OCI-LY1 (cell line): ENCODE measurements around the gene LHX3.

ENCODE experiments used
- H2AFZ ChIP-seq: fragments of 200-600 bp; sonication (generic), shearing (Covaris generic); 2 replicates; pipeline ENCODE4 v1.6.0; 2014; ENCODE audit warnings: antibody characterized with exemption, mild to moderate bottlenecking, low read length
- H3F3A ChIP-seq: fragments of 200-600 bp; sonication (generic), shearing (Covaris generic); 2 replicates; pipeline ENCODE4 v1.6.0; 2014; ENCODE audit warnings: mild to moderate bottlenecking, antibody characterized with exemption, low read length, moderate library complexity; ENCODE audit not compliant: insufficient read depth
- H3K27ac ChIP-seq: fragments of 200-600 bp; sonication (generic); 2 replicates; pipeline ENCODE4 v1.5.1; 2014; ENCODE audit warnings: low read length, mixed run types, mild to moderate bottlenecking, low read depth; ENCODE audit not compliant: poor library complexity, severe bottlenecking
- H3K27me3 ChIP-seq: fragments of 200-600 bp; sonication (generic); 2 replicates; pipeline ENCODE4 v1.6.0; 2014; ENCODE audit warnings: antibody characterized with exemption, mild to moderate bottlenecking, low read length, moderate library complexity; ENCODE audit not compliant: insufficient read depth
- H3K36me3 ChIP-seq: fragments of 200-600 bp; sonication (generic); 2 replicates; pipeline ENCODE4 v1.6.1; 2014; ENCODE audit warnings: mild to moderate bottlenecking, antibody characterized with exemption, low read length, moderate library complexity, mixed read lengths; ENCODE audit not compliant: insufficient read depth
- H3K4me1 ChIP-seq: fragments of 200-600 bp; sonication (generic); 2 replicates; pipeline ENCODE4 v1.5.1; 2014; ENCODE audit warnings: mild to moderate bottlenecking, low read length, moderate library complexity; ENCODE audit not compliant: insufficient read depth, severe bottlenecking
- H3K4me2 ChIP-seq: fragments of 200-600 bp; sonication (generic), shearing (Covaris generic); 2 replicates; pipeline ENCODE4 v1.6.1; 2014; ENCODE audit warnings: low read length
- H3K4me3 ChIP-seq: fragments of 200-600 bp; sonication (generic); 2 replicates; pipeline ENCODE4 v1.5.1; 2014; ENCODE audit warnings: low read length, low read depth, mild to moderate bottlenecking, mixed read lengths; ENCODE audit not compliant: poor library complexity, severe bottlenecking
- H3K79me2 ChIP-seq: fragments of 200-600 bp; shearing (Covaris generic); 2 replicates; pipeline ENCODE4 v1.6.1; 2016; ENCODE audit warnings: mixed run types, low read length, mixed read lengths; ENCODE audit not compliant: insufficient read depth
- H3K9ac ChIP-seq: fragments of 200-600 bp; sonication (generic), shearing (Covaris generic); 2 replicates; pipeline ENCODE4 v1.6.1; 2014; ENCODE audit warnings: mild to moderate bottlenecking, low read length, mixed read lengths
- H3K9me2 ChIP-seq: fragments of 200-600 bp; sonication (generic), shearing (Covaris generic); 2 replicates; pipeline ENCODE4 v1.6.1; 2014; ENCODE audit warnings: low read depth, mild to moderate bottlenecking, low read length, mixed read lengths
- H3K9me3 ChIP-seq: fragments of 200-600 bp; shearing (Covaris generic); 2 replicates; pipeline ENCODE4 v1.6.1; 2014; ENCODE audit warnings: low read length, mixed read lengths
- H4K20me1 ChIP-seq: fragments of 200-600 bp; sonication (generic), shearing (Covaris generic); 2 replicates; pipeline ENCODE4 v1.6.0; 2016; ENCODE audit warnings: mild to moderate bottlenecking, low read length; ENCODE audit not compliant: insufficient read depth
- CTCF ChIP-seq: fragments of 200-600 bp; sonication (generic), shearing (Covaris generic); IDR thresholded peaks from 2 replicates; pipeline ENCODE4 v1.5.1; 2017; ENCODE audit warnings: mild to moderate bottlenecking, antibody characterized with exemption, low read length, moderate library complexity, mixed read lengths
- EZH2 ChIP-seq: fragments of 200-600 bp; sonication (generic), shearing (Covaris generic); IDR thresholded peaks from 2 replicates; pipeline ENCODE4 v1.8.0; 2017; ENCODE audit warnings: borderline replicate concordance, mixed run types, mild to moderate bottlenecking, antibody characterized with exemption, low read length, moderate library complexity, mixed read lengths

The LHX3 gene

DNA sequence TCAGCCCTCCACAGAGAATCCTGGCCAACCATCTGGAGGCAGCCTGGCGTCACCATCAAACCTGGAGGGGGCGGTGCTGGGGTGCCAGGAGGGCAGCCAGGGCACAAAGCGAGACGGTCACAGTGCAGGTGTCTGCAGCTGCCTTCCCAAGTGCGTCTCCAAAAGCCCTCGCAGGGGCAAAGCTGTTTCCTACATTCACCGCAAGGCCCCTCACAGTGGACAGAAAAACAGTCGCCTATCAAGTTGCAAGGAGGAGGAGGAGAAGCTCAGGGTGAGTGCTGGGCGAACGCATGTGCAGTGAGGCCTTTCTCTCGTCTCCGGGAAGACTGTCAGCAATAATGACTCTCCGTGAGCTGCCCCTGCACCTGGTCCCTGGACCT lies 18.0 kb upstream of the LHX3 start:
- peaks cover 63% of the 10 kb centered on the region for H3K36me3 ChIP-seq
- peak overlapping the region; percentile 78 for H3K9ac ChIP-seq
- TF ChIP-seq CTCF (no peak; the same call in 1 of the 2 replicates), EZH2 (no peak)
- peak overlapping the region; percentile 76 for H3K4me2 ChIP-seq
- peak overlapping the region; percentile 58 for H3K4me3 ChIP-seq
- no peak overlapping the region for H2AFZ ChIP-seq
- H3K27me3 ChIP-seq: no peaks in the 10 kb centered on the region
- H3K27ac ChIP-seq: peak overlapping the region; percentile 99
- no peaks in the 10 kb centered on the region for H4K20me1 ChIP-seq
- H3K4me1 ChIP-seq: peaks cover 71% of the 10 kb centered on the region
- H3F3A ChIP-seq: peaks cover 7% of the 10 kb centered on the region; the same call in 1 of the 2 replicates
- no peaks in the 10 kb centered on the region for H3K79me2 ChIP-seq
- H3K9me2 ChIP-seq: no peaks in the 10 kb centered on the region
- no peaks in the 10 kb centered on the region for H3K9me3 ChIP-seq

DNA sequence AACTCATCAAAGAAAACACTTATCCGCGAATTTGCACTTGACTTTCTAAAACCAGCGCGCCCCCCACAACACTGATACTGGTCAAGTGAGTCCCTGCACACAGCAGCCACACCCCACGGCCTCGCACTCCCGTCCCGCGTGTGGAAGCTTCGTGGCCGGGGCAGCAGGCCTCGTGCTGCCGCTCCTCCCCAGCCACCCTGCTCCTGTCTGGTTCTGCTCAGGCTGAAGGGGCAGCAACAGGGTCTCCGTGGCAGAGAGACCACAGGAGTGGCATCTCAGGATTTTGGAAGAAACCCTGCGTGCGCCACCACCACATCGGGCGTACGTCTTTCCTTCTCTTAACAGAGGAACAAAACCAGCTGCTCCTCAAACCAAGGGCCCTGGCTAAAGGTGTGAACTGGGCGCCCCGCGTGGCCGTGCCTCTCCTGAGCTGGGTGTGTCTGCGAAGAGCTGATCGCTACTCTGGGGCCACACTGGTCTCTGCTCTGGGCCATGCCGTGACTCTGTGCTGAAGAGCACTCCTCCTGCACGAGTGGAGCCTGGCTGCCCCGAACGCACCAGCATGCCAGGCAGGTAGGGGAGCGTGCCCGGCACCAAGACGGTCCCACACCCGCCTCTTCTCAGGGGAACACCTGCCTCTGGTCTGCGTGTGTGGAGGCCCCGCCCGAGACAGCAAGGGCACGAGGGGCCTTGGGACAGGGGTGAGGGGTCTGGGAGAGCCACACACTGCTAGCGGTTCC lies 17.4 kb upstream of the LHX3 start:
- Histone ChIP-seq H3K79me2 (no peaks in the 10 kb centered on the region), H3K4me2 (peak overlapping the region; percentile 76), H3K9me3 (no peaks in the 10 kb centered on the region), H3K9me2 (no peaks in the 10 kb centered on the region), H3K4me3 (peak overlapping the region; percentile 58), H3K27ac (peak overlapping the region; percentile 99), H3K27me3 (no peaks in the 10 kb centered on the region), H3F3A (peaks cover 7% of the 10 kb centered on the region; the same call in 1 of the 2 replicates), H3K9ac (peak overlapping the region; percentile 78; the same call in 1 of the 2 replicates), H3K4me1 (peaks cover 65% of the 10 kb centered on the region), H4K20me1 (no peaks in the 10 kb centered on the region), H2AFZ (no peak overlapping the region), H3K36me3 (peaks cover 64% of the 10 kb centered on the region)
- 0 out of 2 replicates have a peak, but pooled peaks have one; percentile 33 for TF ChIP-seq CTCF
- no peak for TF ChIP-seq EZH2

GRCh38 chr9:136220017-136220729 lies 15.2 kb upstream of the LHX3 start:
- Histone ChIP-seq H3K27me3 (no peaks in the 10 kb centered on the region), H3K4me2 (no peak overlapping the region), H4K20me1 (no peaks in the 10 kb centered on the region), H3K9ac (no peak overlapping the region; the same call in 1 of the 2 replicates), H3K9me2 (no peaks in the 10 kb centered on the region), H3K36me3 (peaks cover 86% of the 10 kb centered on the region), H3K4me1 (peaks cover 44% of the 10 kb centered on the region), H3K79me2 (no peaks in the 10 kb centered on the region), H3K9me3 (no peaks in the 10 kb centered on the region), H2AFZ (no peak overlapping the region), H3K4me3 (no peak overlapping the region), H3F3A (peaks cover 7% of the 10 kb centered on the region; the same call in 1 of the 2 replicates), H3K27ac (peak overlapping the region; percentile 70)
- TF ChIP-seq EZH2: no peak
- no peak for TF ChIP-seq CTCF
